PFSK-1 (cell line): ENCODE measurements around the gene TRMU.

Experiments used
- FOXP2 ChIP-seq: optimal IDR thresholded peaks from 2 replicates; pipeline ENCODE3; 2011; ENCODE audit warnings: borderline replicate concordance, control low read depth, inconsistent platforms; ENCODE audit not compliant: insufficient read depth; ENCODE audit errors: extremely low read length, extremely low read depth
- POLR2AphosphoS5 ChIP-seq: IDR thresholded peaks from 2 replicates; pipeline ENCODE4 v1.6.1; 2012; ENCODE audit warnings: low read depth, mild to moderate bottlenecking, control low read depth, low read length, moderate library complexity
- SIN3A ChIP-seq: IDR thresholded peaks from 2 replicates; pipeline ENCODE4 v1.6.1; 2012; ENCODE audit warnings: mild to moderate bottlenecking, low read length, moderate library complexity, borderline replicate concordance; ENCODE audit not compliant: insufficient read depth
- TAF1 ChIP-seq: IDR thresholded peaks from 2 replicates; pipeline ENCODE4 v1.6.1; 2012; ENCODE audit warnings: low read length, control low read depth, borderline replicate concordance; ENCODE audit not compliant: insufficient read depth
- TF ChIP-seq, protein P1 (sequence below), 2 experiments: IDR thresholded peaks; 2 replicates each; pipeline versions ENCODE4 v1.6.1 to v1.8.0; 2011 to 2012; ENCODE audit warnings: low read depth in 2 of 2, low read length in 2 of 2, control low read depth in 1 of 2, inconsistent platforms in 1 of 2, mild to moderate bottlenecking in 1 of 2, moderate library complexity in 1 of 2; ENCODE audit not compliant: insufficient read depth in 1 of 2

Gene TRMU

DNA sequence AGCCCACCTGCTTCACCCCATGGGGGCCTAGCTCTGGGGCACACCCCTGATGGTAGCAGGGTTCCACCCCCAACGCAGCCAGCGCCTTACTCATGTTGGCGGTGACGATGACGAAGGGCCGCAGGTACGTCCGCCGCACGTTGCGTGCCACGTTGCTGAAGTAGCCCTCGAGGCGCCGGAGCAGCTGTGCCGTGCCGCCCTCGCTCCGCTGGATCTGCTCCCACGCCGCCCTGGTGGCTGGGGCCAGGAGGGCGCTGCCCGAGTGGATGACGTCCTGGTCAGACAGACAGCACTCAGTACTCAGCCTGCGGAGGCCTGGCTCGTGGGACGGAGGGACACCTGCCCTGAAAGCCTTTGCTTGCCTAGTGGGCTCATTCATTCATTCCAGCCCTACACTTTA lies 50.8 kb downstream of the TRMU start:
- TF ChIP-seq SIN3A: no peak
- TF ChIP-seq POLR2AphosphoS5: no peak
- TF ChIP-seq, protein P1, sequence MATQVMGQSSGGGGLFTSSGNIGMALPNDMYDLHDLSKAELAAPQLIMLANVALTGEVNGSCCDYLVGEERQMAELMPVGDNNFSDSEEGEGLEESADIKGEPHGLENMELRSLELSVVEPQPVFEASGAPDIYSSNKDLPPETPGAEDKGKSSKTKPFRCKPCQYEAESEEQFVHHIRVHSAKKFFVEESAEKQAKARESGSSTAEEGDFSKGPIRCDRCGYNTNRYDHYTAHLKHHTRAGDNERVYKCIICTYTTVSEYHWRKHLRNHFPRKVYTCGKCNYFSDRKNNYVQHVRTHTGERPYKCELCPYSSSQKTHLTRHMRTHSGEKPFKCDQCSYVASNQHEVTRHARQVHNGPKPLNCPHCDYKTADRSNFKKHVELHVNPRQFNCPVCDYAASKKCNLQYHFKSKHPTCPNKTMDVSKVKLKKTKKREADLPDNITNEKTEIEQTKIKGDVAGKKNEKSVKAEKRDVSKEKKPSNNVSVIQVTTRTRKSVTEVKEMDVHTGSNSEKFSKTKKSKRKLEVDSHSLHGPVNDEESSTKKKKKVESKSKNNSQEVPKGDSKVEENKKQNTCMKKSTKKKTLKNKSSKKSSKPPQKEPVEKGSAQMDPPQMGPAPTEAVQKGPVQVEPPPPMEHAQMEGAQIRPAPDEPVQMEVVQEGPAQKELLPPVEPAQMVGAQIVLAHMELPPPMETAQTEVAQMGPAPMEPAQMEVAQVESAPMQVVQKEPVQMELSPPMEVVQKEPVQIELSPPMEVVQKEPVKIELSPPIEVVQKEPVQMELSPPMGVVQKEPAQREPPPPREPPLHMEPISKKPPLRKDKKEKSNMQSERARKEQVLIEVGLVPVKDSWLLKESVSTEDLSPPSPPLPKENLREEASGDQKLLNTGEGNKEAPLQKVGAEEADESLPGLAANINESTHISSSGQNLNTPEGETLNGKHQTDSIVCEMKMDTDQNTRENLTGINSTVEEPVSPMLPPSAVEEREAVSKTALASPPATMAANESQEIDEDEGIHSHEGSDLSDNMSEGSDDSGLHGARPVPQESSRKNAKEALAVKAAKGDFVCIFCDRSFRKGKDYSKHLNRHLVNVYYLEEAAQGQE (IDR thresholded peaks at IDR 0.05; ENCODE audit: insufficient read depth in 1 of 2, low read depth in 2 of 2, low read length in 2 of 2): no peak
- TF ChIP-seq FOXP2: no peak
- no peak for TF ChIP-seq TAF1

DNA sequence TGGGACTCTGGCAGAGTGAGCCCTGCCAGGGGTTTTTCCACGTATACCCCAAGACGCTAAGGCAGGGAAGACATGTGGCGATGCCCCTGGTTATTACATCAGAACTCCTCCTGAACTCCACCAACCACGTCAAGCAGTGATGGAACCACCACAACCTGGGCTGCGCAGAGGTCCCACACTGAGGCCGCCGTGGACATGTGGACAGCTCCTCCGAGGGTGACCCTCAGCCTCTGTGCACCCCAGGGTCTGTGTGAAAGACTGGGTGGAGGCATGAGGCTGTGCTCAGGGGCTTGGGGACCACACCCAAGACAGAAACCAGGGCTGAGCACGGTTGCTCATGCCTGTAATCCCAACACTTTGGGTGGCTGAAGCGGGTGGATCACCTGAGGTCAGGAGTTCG lies 52.2 kb downstream of the TRMU start:
- TF ChIP-seq POLR2AphosphoS5 (no peak), SIN3A (no peak), TAF1 (no peak), FOXP2 (no peak)
- TF ChIP-seq, protein P1 (IDR thresholded peaks at IDR 0.05; ENCODE audit: insufficient read depth in 1 of 2, low read depth in 2 of 2, low read length in 2 of 2): no peak

DNA sequence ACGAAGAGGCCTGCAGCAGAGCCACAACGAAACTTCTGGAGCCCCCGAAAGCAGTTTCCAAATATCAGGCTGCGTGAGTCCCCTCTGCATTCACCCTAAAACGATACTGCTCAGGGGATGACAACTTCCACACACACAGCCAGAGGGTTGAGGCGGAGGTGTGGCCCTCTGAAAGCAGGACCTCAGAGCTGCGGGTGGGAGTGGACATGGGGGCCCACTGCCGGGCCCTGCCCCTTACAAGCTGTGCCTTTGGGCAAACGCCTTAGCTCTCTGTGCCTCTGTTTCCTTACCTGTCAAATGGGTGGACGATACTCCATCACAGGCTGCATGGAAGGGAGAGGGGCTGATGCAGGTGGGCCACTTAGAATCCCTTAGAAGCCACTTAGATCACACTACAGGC lies 53.1 kb downstream of the TRMU start:
- TF ChIP-seq SIN3A (no peak), POLR2AphosphoS5 (no peak), FOXP2 (no peak)
- TF ChIP-seq, protein P1 (IDR thresholded peaks at IDR 0.05; ENCODE audit: insufficient read depth in 1 of 2, low read depth in 2 of 2, low read length in 2 of 2): no peak

DNA sequence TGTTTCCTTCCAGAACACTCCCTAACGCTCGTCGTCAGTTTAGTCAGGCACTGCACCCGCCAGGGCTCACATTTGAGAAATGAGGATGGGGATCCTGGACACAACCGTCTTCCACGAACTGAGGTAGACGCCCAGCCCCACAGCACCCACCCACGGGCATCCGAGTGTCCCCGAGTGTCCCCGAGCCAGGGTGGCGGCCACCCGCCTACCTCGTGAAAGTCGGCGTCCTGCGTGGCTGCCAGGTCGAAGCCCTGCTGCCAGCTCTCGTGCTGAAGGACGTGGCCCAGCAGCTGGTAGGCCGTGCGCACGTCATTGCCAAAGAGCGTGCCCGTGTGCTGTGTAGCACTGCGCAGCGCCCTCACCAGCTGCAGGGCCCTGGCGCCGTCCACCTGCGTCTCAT lies 53.6 kb downstream of the TRMU start:
- TF ChIP-seq, protein P1 (IDR thresholded peaks at IDR 0.05; ENCODE audit: insufficient read depth in 1 of 2, low read depth in 2 of 2, low read length in 2 of 2): no peak
- TF ChIP-seq TAF1: no peak
- TF ChIP-seq POLR2AphosphoS5: no peak
- no peak for TF ChIP-seq FOXP2
- no peak for TF ChIP-seq SIN3A

DNA sequence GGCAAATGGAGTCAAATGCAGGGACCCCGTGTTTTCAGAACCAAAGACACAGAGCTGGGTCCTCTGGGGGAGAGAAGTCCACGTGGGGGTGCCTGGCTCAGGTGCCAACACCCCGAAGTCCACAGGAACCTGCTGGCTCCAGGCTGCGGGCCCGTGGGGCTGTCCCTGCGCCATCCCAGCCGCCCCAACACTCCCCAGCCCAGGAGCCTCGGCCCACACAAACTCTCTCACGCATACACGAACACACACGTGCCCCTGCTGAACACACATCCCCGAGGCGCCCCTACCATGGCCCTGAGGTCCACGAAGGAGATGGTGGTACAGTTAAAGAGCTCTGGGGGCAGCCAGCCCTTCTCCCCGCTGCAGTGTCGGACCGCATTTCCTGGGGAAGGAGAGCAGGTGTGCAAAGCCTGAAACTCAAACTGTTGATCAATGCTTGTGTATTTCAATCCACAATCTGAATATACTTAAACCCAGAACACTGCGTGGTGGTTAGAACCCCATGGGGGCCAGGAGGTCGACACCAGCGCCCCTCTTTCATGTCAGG lies 54.7 kb downstream of the TRMU start:
- TF ChIP-seq, protein P1 (IDR thresholded peaks at IDR 0.05; ENCODE audit: insufficient read depth in 1 of 2, low read depth in 2 of 2, low read length in 2 of 2): no peak
- no peak for TF ChIP-seq SIN3A
- TF ChIP-seq POLR2AphosphoS5: no peak
- TF ChIP-seq TAF1: no peak
- TF ChIP-seq FOXP2: no peak
